ENCODE results near the gene TNPO1.

GRCh38 chr5:72841756-72842535, 25.5 kb downstream of the TNPO1 start:
- TF ChIP-seq MIER1 (IDR thresholded peaks at IDR 0.05; ENCODE audit: low read depth): no peak
- TF ChIP-seq RAD21 (CRISPR knock-in tag; conservative IDR thresholded peaks at IDR 0.05 in 1 of 2, IDR thresholded peaks at IDR 0.05 in 1 of 2): no peak
- TF ChIP-seq EHMT2 (IDR thresholded peaks at IDR 0.05): no peak
- TF ChIP-seq TBP (optimal IDR thresholded peaks at IDR 0.05; ENCODE audit: low read depth, low read length): no peak
- no peak for TF ChIP-seq JUND (IDR thresholded peaks at IDR 0.05; ENCODE audit: borderline replicate concordance, low read depth, low read length)
- TF ChIP-seq JUND (tag; IDR thresholded peaks at IDR 0.05; ENCODE audit: borderline replicate concordance, low read depth, low read length): no peak
- no peak for TF ChIP-seq ZEB2 (IDR thresholded peaks at IDR 0.05)
- TF ChIP-seq, protein P1, sequence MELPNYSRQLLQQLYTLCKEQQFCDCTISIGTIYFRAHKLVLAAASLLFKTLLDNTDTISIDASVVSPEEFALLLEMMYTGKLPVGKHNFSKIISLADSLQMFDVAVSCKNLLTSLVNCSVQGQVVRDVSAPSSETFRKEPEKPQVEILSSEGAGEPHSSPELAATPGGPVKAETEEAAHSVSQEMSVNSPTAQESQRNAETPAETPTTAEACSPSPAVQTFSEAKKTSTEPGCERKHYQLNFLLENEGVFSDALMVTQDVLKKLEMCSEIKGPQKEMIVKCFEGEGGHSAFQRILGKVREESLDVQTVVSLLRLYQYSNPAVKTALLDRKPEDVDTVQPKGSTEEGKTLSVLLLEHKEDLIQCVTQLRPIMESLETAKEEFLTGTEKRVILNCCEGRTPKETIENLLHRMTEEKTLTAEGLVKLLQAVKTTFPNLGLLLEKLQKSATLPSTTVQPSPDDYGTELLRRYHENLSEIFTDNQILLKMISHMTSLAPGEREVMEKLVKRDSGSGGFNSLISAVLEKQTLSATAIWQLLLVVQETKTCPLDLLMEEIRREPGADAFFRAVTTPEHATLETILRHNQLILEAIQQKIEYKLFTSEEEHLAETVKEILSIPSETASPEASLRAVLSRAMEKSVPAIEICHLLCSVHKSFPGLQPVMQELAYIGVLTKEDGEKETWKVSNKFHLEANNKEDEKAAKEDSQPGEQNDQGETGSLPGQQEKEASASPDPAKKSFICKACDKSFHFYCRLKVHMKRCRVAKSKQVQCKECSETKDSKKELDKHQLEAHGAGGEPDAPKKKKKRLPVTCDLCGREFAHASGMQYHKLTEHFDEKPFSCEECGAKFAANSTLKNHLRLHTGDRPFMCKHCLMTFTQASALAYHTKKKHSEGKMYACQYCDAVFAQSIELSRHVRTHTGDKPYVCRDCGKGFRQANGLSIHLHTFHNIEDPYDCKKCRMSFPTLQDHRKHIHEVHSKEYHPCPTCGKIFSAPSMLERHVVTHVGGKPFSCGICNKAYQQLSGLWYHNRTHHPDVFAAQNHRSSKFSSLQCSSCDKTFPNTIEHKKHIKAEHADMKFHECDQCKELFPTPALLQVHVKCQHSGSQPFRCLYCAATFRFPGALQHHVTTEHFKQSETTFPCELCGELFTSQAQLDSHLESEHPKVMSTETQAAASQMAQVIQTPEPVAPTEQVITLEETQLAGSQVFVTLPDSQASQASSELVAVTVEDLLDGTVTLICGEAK (IDR thresholded peaks at IDR 0.05): no peak
- TF ChIP-seq, protein P1 (CRISPR knock-in tag; IDR thresholded peaks at IDR 0.05): no peak
